Loucy (cell line): ENCODE measurements around the gene CCNH.

ENCODE experiments used
- CTCF ChIP-seq: fragments of 200-600 bp; sonication (generic); conservative IDR thresholded peaks from 2 replicates; pipeline ENCODE4 v1.5.1; 2014; ENCODE audit warnings: mild to moderate bottlenecking, antibody characterized with exemption, low read length
- EZH2phosphoT487 ChIP-seq: fragments of 200-600 bp; IDR thresholded peaks from 2 replicates; pipeline ENCODE4 v1.6.1; 2018; ENCODE audit warnings: antibody characterized with exemption, mild to moderate bottlenecking, moderate library complexity, borderline replicate concordance

- TF ChIP-seq CTCF, result no peak
- TF ChIP-seq EZH2phosphoT487, result no peak
These were observed 8.6 kb upstream of the CCNH start for GRCh38 chr5:87421307-87421706.
